Keratinocyte (primary cell): ENCODE measurements around the gene FRMD3.

ENCODE experiments used
- EZH2 ChIP-seq: IDR thresholded peaks from one replicate; pipeline ENCODE4 v1.6.1; 2012; ENCODE audit warnings: inconsistent platforms, mild to moderate bottlenecking, low read length, moderate library complexity
- TF ChIP-seq, protein P1 (sequence below), 3 experiments: IDR thresholded peaks in 1 of 3; conservative IDR thresholded peaks in 1 of 3; optimal IDR thresholded peaks in 1 of 3; 2 replicates in 2 of 3; 3 replicates in 1 of 3; pipeline versions ENCODE3 to v1.5.1; 2011; ENCODE audit warnings: low read length in 3 of 3, mild to moderate bottlenecking in 3 of 3, moderate library complexity in 2 of 3, control low read depth in 1 of 3, inconsistent platforms in 1 of 3; ENCODE audit not compliant: insufficient read depth in 2 of 3; ENCODE audit errors: extremely low read depth in 1 of 3

DNA sequence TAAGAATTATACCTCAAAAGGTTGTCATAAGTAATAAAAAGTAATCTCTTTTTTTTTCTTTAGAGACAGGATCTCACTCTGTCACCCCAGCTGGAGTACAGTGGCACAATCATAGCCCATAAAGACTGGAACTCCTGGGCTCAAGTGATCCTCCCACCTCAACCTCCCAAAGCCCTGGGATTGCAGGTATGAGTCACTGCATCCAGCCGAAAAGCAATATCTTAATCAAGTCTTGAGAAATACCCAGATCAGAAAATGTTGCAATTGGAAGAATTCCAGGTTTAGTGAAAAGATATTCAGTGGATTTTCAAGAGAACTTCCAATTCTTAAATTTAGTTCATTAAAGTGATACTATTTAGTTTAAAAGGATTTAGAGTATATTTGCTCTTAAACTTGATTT is 43.8 kb upstream of the FRMD3 start:
- TF ChIP-seq, protein P1, sequence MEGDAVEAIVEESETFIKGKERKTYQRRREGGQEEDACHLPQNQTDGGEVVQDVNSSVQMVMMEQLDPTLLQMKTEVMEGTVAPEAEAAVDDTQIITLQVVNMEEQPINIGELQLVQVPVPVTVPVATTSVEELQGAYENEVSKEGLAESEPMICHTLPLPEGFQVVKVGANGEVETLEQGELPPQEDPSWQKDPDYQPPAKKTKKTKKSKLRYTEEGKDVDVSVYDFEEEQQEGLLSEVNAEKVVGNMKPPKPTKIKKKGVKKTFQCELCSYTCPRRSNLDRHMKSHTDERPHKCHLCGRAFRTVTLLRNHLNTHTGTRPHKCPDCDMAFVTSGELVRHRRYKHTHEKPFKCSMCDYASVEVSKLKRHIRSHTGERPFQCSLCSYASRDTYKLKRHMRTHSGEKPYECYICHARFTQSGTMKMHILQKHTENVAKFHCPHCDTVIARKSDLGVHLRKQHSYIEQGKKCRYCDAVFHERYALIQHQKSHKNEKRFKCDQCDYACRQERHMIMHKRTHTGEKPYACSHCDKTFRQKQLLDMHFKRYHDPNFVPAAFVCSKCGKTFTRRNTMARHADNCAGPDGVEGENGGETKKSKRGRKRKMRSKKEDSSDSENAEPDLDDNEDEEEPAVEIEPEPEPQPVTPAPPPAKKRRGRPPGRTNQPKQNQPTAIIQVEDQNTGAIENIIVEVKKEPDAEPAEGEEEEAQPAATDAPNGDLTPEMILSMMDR (optimal IDR thresholded peaks at IDR 0.05 in 1 of 3, IDR thresholded peaks at IDR 0.05 in 1 of 3, conservative IDR thresholded peaks at IDR 0.05 in 1 of 3; ENCODE audit: extremely low read depth in 1 of 3, insufficient read depth in 2 of 3, low read length in 3 of 3), result no peak
- TF ChIP-seq EZH2, result no peak
